Heart left ventricle (tissue), 16 donors: ENCODE results near the gene EML5. TPM values are rescaled to one million over a fixed set of nuclear protein-coding genes. Genes with fewer than 3 reads are reported as not detected.
"Not testable (repeated sequence)": the region's sequence is repeated elsewhere in the genome, so short reads cannot be mapped to it uniquely, and the experiment has no call there.

Source experiments
- ATAC-seq, 4 donors: fragments of 200-7000 bp; cut with Tn5 transposase; one replicate each; pipeline ENCODE4 v1.9.1; 2020 to 2022; ENCODE audit warnings: moderate library complexity in 4 of 4, mild to moderate bottlenecking in 3 of 4, moderate number of reproducible peaks in 1 of 4
- DNase-seq, 5 donors: peaks; one replicate each; pipeline ENCODE4 v3.0.0-alpha.2; 2020
- H3K27ac ChIP-seq, 12 donors: fragments of 200-600 bp; sonication (generic) in 4 of 12; one replicate each; pipeline versions ENCODE4 v1.5.0 to v1.8.0; 2016 to 2022; ENCODE audit warnings: mild to moderate bottlenecking in 2 of 12
- H3K27me3 ChIP-seq, 9 donors: fragments of 200-600 bp; sonication (generic) in 2 of 9; one replicate each; pipeline versions ENCODE4 v1.5.1 to v1.8.0; 2016 to 2022; ENCODE audit warnings: mild to moderate bottlenecking in 3 of 9
- H3K36me3 ChIP-seq, 9 donors: fragments of 200-600 bp; sonication (generic) in 2 of 9; one replicate each; pipeline versions ENCODE4 v1.5.0 to v1.8.0; 2018 to 2022; ENCODE audit warnings: mild to moderate bottlenecking in 2 of 9
- H3K4me1 ChIP-seq, 12 donors: fragments of 200-600 bp; sonication (generic) in 4 of 12; one replicate each; pipeline versions ENCODE4 v1.5.0 to v1.8.0; 2016 to 2022; ENCODE audit warnings: mild to moderate bottlenecking in 3 of 12
- H3K4me3 ChIP-seq, 12 donors: fragments of 200-600 bp; sonication (generic) in 4 of 12; one replicate each; pipeline versions ENCODE4 v1.5.0 to v1.8.0; 2017 to 2022; ENCODE audit warnings: mild to moderate bottlenecking in 9 of 12, moderate library complexity in 4 of 12
- H3K9me3 ChIP-seq, 12 donors: fragments of 200-600 bp; sonication (generic) in 4 of 12; one replicate each; pipeline versions ENCODE4 v1.5.0 to v1.8.0; 2016 to 2022; ENCODE audit warnings: mild to moderate bottlenecking in 1 of 12
- CTCF ChIP-seq, 12 donors: fragments of 200-600 bp; sonication (generic) in 4 of 12; IDR thresholded peaks; one replicate each; pipeline versions ENCODE4 v1.5.0 to v1.8.0; 2018 to 2022; ENCODE audit warnings: antibody characterized with exemption in 12 of 12, mild to moderate bottlenecking in 5 of 12
- POLR2A ChIP-seq, 2 donors: fragments of 450-650 bp; IDR thresholded peaks; one replicate each; pipeline ENCODE4 v1.6.1; 2017; ENCODE audit warnings: antibody characterized with exemption in 2 of 2, mild to moderate bottlenecking in 2 of 2, moderate library complexity in 2 of 2
- WGBS, 4 donors: extraction: QIAGEN DNeasy Blood & Tissue Kit in 2 of 4; methylation state at CpG; one replicate each; pipeline versions ENCODE4 v1.1.5 to v1.1.7; 2013 to 2018; 5-methylcytosine and 5-hydroxymethylcytosine counted together
- intact Hi-C, 10 donors: fragments of 100-400 bp; cut with DNase I; formaldehyde crosslinking; loops; one replicate each; pipeline versions ENCODE4 v1.11.1 to v1.14.2; 2022
- polyA plus RNA-seq, 2 donors: library from polyadenylated mRNA; stranded (reverse); fragments of 200-250 nt; gene quantifications; one replicate each; pipeline ENCODE4 v1.2.3, GENCODE V29; 2013
- total RNA-seq, 9 donors: library from RNA; depleted of rRNA in 2 of 9; stranded (reverse); fragments of >200 nt in 2 of 9; fragmentation: NEBNext Ultra II Directional in 3 of 9; extraction: Animal tissue kit (Norgen Biotek cat#: 25700) in 3 of 9; gene quantifications; one replicate each; pipeline versions ENCODE4 v1.1.0 to v1.2.4, GENCODE V29; 2016 to 2023
- donor health status: ischemic (EF 13 %, LVEDD 7.1; RV severe dilation, severe dysfunction).
- donor health status: healthy with polysubstance abuse.
- donor health status: DM: no; HTN: yes; CAD: no.
- donor health status: DM: no; HTN: no; CAD: no.
- donor health status: ischemic (EF 25% LVEDD 6.9; RV normal size, moderate dysfunction).
- donor health status: ischemic (EF 25% LVEDD 5.7; RV mildly dilated, moderate dysfunction).
- donor health status: healthy.
- donor health status: DM: yes; HTN: yes; CAD: no.
- donor health status: ischemic (EF 35%, LVEDD 5.7; RV mildly dilated, moderate dysfunction).
- donor health status: nonischemic (EF 11% LVEDD 7.7; RV severe dilation, severe dysfunction).
- donor health status: DM: yes; HTN: yes; CAD: no.
- donor health status: PGD.
- donor health status: ischemic (EF 29% LVEDD 5.4; RV normal size, mild dysfunction).
- donor health status: nonischemic (EF 23%, LVEDD 6.1; RV moderate dilation, normal function).

The EML5 gene
- total and polyA plus RNA-seq, 11 donors, result 0.08 to 0.71 (median 0.21) TPM

- no peaks in the 10 kb centered on the region for H3K36me3 ChIP-seq
- peaks cover 0 to 21% (median 0%) of the 10 kb centered on the region in 9 donors for H3K27me3 ChIP-seq
- no peak overlapping the region for H3K4me3 ChIP-seq
- WGBS, 4 donors, result 80 to 90% (median 84%) methylated on average over 5 of the region's 5 CpGs
- intact Hi-C loops, result no loop called here
- H3K4me1 ChIP-seq, result peaks cover 0 to 19% (median 9%) of the 10 kb centered on the region in 12 donors
- no peak for DNase-seq
- H3K27ac ChIP-seq, result no peak overlapping the region
- H3K9me3 ChIP-seq, result no peaks in the 10 kb centered on the region
- no peak for TF ChIP-seq POLR2A (IDR thresholded peaks at IDR 0.05)
- TF ChIP-seq CTCF (IDR thresholded peaks at IDR 0.05), result no peak
- no peak for ATAC-seq
These were observed 2.1 kb downstream of the EML5 start for GRCh38 chr14:88790501-88791251.

GRCh38 chr14:88789573-88789972 lies 3.2 kb downstream of the EML5 start:
- H3K9me3 ChIP-seq, ATAC-seq, DNase-seq, H3K36me3 ChIP-seq, intact Hi-C loops, H3K4me3 ChIP-seq, H3K27ac ChIP-seq: not testable (repeated sequence)
- Histone ChIP-seq H3K27me3 (peaks cover 0 to 21% (median 0%) of the 10 kb centered on the region in 9 donors), H3K4me1 (peaks cover 0 to 19% (median 9%) of the 10 kb centered on the region in 12 donors)

- WGBS, 4 donors, result 81 to 91% (median 84%) methylated on average over 4 of the region's 4 CpGs
- Histone ChIP-seq H3K27ac (no peak overlapping the region), H3K4me1 (peaks cover 0 to 2% (median under 1%) of the 10 kb centered on the region in 12 donors), H3K9me3 (peaks cover 0 to 6% (median 0%) of the 10 kb centered on the region in 12 donors), H3K4me3 (no peak overlapping the region), H3K27me3 (peaks cover 0 to 20% (median 4%) of the 10 kb centered on the region in 9 donors), H3K36me3 (no peaks in the 10 kb centered on the region)
- no peak for TF ChIP-seq CTCF (IDR thresholded peaks at IDR 0.05)
- no peak for TF ChIP-seq POLR2A (IDR thresholded peaks at IDR 0.05)
- ATAC-seq, result no peak
- DNase-seq, result no peak
- intact Hi-C loops, result no loop called here
These were observed 6.0 kb downstream of the EML5 start for GRCh38 chr14:88786715-88787114.

GRCh38 chr14:88785911-88786310 lies 6.8 kb downstream of the EML5 start:
- Histone ChIP-seq H3K27ac (no peak overlapping the region), H3K27me3 (peaks cover 0 to 20% (median 4%) of the 10 kb centered on the region in 9 donors), H3K4me1 (no peaks in the 10 kb centered on the region), H3K36me3 (no peaks in the 10 kb centered on the region), H3K9me3 (peaks cover 0 to 6% (median 0%) of the 10 kb centered on the region in 12 donors), H3K4me3 (no peak overlapping the region)
- WGBS, 4 donors, result 86 to 87% (median 86%) methylated on average over 1 of the region's 1 CpG
- intact Hi-C loops, result no loop called here
- TF ChIP-seq CTCF (IDR thresholded peaks at IDR 0.05), result no peak
- TF ChIP-seq POLR2A (IDR thresholded peaks at IDR 0.05), result no peak
- DNase-seq, result no peak
- ATAC-seq, result no peak
